Measurements from ENCODE around the gene SPESP1. TPM values are rescaled to one million over a fixed set of nuclear protein-coding genes. Genes with fewer than 3 reads are reported as not detected.
"Not testable (repeated sequence)": the region's sequence is repeated elsewhere in the genome, so short reads cannot be mapped to it uniquely, and the experiment has no call there.

Gene SPESP1
- polyA plus RNA-seq, 2 of the 4 experiments (the other 2 are of a cell fraction), result not detected

DNA sequence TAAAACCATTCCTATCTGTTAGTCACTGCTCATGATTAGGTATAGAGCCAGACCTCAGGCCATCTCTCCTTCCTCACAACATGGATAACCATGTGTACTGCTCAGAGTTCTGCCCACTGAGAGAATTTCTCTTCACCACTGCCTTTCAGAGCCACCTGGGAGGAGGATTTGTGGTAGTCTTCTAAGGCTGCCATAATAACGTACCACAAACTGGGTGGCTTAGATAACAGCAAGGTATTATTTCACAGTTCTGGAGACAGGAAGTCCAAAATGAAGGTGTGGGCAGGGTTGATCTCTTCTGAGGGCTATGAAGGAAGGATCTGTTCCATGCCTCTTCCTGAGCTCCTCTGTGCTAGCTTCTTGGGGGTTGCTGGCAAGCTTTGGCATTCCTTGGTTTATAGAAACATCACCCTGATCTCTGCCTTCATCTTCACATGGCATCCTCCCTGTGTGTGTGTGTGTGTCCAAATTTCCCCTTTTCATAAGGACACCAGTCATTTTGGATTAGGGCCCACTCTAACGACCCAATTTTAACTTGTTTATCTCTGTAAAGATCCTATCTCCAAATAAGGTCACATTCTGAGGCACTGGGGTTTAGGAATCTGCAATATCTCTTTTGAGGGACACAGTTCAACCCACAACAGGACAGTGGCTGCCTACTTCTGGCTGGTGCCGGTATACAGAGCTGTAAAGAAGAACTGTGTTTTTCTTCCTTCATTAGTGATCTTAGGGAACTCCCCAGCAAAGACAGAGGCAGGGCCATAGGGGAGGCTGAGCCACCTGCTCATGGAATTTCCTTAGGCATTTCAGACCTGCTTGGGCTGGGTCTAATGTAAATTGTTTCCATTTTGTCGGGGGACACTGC, 42.1 kb downstream of the SPESP1 start:
- H3K4me1 ChIP-seq, result no peaks in the 10 kb centered on the region
- no peak overlapping the region for H3K4me2 ChIP-seq
- peaks cover 32% of the 10 kb centered on the region for H3K9me3 ChIP-seq
- DNase-seq (ENCODE audit: low read depth in 1 of 2, low spot score in 1 of 2) (no peak), FAIRE-seq (no peak), ATAC-seq (peak in 1 of 2 experiments; percentile 39; a peak in 1 of 6 replicates)
- CTCF ChIA-PET, result interaction anchor here (1.2 to 1.3 kb wide), 2 partner anchors 38 to 59 kb away, joined by 3 to 5 read pairs; no protein-coding TSS in a partner anchor
- TF ChIP-seq, protein P1, sequence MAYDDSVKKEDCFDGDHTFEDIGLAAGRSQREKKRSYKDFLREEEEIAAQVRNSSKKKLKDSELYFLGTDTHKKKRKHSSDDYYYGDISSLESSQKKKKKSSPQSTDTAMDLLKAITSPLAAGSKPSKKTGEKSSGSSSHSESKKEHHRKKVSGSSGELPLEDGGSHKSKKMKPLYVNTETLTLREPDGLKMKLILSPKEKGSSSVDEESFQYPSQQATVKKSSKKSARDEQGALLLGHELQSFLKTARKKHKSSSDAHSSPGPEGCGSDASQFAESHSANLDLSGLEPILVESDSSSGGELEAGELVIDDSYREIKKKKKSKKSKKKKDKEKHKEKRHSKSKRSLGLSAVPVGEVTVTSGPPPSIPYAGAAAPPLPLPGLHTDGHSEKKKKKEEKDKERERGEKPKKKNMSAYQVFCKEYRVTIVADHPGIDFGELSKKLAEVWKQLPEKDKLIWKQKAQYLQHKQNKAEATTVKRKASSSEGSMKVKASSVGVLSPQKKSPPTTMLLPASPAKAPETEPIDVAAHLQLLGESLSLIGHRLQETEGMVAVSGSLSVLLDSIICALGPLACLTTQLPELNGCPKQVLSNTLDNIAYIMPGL (CRISPR knock-in tag; IDR thresholded peaks at IDR 0.05; ENCODE audit: borderline replicate concordance), result no peak
- TF ChIP-seq MAFK (IDR thresholded peaks at IDR 0.05; ENCODE audit: partially characterized antibody) (no peak), CHD2 (IDR thresholded peaks at IDR 0.05; ENCODE audit: low read length, partially characterized antibody) (no peak), CHD4 (IDR thresholded peaks at IDR 0.05; ENCODE audit: borderline replicate concordance) (no peak), PHF8 (IDR thresholded peaks at IDR 0.05; ENCODE audit: borderline replicate concordance, low read depth) (no peak), NR3C1 (IDR thresholded peaks at IDR 0.05) (no peak), ZNF302 (CRISPR knock-in tag; IDR thresholded peaks at IDR 0.05) (no peak)
- TF ChIP-seq, protein P2, sequence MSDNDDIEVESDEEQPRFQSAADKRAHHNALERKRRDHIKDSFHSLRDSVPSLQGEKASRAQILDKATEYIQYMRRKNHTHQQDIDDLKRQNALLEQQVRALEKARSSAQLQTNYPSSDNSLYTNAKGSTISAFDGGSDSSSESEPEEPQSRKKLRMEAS (IDR thresholded peaks at IDR 0.05), result no peak
- POLR2A ChIA-PET, result no interaction called here
- no peak overlapping the region for H3K27ac ChIP-seq
- H3K4me3 ChIP-seq, result no peak overlapping the region
- WGBS (ENCODE audit: missing lambda C conversion rate), result 16% methylated on average over 4 of the region's 4 CpGs

DNA sequence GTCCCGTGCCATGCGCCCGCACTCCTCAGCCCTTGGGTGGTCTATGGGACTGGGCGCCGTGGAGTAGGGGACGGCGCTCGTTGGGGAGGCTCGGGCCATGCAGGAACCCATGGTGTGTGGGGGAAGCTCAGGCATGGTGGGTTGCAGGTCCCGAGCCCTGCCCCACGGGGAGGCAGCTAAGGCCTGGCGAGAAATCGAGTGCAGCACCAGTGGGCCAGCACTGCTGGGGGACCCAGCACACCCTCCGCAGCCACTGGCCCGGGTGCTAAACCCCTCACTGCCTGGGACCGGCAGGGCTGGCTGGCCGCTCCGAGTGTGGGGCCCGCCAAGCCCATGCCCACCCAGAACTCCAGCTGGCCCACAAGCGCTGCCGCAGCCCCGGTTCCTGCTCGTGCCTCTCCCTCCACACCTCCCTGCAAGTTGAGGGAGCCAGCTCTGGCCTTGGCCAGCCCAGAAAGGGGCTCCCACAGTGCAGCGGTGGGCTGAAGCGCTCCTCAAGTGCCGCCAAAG, 45.4 kb downstream of the SPESP1 start:
- POLR2A ChIA-PET; FAIRE-seq; H3K4me1 ChIP-seq; DNase-seq (ENCODE audit: low read depth in 1 of 2, low spot score in 1 of 2); H3K9me3 ChIP-seq; H3K4me2 ChIP-seq; H3K4me3 ChIP-seq; H3K27ac ChIP-seq; ATAC-seq: not testable (repeated sequence)
- CTCF ChIA-PET, result interaction anchor here (1.2 to 2.1 kb wide), 3 partner anchors 10 to 100 kb away, joined by 3 to 5 read pairs (median 3); no protein-coding TSS in a partner anchor
- WGBS (ENCODE audit: missing lambda C conversion rate), result 64% methylated on average over 21 of the region's 26 CpGs

DNA sequence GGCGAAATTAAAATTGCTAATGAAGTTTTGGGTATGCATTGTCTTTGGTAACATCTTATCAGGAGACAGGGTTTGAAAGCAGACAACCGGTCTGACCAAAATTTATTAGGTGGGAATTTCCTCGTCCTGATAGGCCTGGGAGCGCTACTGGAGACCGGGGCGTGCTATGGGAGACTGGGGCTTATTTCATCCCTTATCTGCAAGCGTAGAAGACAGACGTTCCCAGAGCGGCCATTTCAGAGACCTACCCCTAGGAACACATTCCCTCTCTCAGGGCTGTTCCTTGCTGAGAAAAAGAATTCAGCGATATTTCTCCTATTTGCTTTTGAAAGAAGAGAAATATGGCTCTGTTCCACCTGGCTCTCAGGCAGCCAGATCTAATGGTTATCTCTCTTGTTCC, 47.1 kb downstream of the SPESP1 start:
- H3K4me2 ChIP-seq; DNase-seq (ENCODE audit: low read depth in 1 of 2, low spot score in 1 of 2); H3K4me3 ChIP-seq; ATAC-seq; H3K4me1 ChIP-seq; FAIRE-seq; H3K27ac ChIP-seq; H3K9me3 ChIP-seq; POLR2A ChIA-PET; CTCF ChIA-PET: not testable (repeated sequence)
- 32% methylated on average over 10 of the region's 10 CpGs for WGBS (ENCODE audit: missing lambda C conversion rate)

DNA sequence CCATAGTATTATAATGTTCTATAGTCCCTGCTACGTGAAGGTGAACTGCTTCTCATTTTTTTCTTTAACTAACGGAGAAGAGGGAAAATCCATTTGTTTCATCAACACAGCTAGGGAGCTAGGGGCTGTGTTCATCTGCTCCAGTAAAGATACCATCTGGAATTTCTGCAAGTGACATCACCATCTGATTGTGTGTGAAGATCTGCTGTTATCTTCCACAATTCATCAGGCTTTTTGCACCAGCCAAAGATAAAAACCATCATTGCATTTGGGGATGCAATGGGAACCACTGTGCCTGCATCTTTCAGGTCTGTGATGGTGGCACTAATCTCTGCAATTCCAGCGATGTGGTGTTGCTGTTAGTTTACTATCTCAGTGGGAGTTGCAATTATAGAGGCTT, 48.7 kb downstream of the SPESP1 start:
- H3K9me3 ChIP-seq, result peaks cover 7% of the 10 kb centered on the region; the same call in 1 of the 3 replicates
- TF ChIP-seq RCOR1 (IDR thresholded peaks at IDR 0.05; ENCODE audit: low read depth, low read length), result no peak
- TF ChIP-seq RNF2 (IDR thresholded peaks at IDR 0.05; ENCODE audit: borderline replicate concordance, low read depth), result no peak
- TF ChIP-seq, protein P3, sequence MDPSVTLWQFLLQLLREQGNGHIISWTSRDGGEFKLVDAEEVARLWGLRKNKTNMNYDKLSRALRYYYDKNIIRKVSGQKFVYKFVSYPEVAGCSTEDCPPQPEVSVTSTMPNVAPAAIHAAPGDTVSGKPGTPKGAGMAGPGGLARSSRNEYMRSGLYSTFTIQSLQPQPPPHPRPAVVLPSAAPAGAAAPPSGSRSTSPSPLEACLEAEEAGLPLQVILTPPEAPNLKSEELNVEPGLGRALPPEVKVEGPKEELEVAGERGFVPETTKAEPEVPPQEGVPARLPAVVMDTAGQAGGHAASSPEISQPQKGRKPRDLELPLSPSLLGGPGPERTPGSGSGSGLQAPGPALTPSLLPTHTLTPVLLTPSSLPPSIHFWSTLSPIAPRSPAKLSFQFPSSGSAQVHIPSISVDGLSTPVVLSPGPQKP (IDR thresholded peaks at IDR 0.05; ENCODE audit: low read depth, low read length), result no peak
- no peak for TF ChIP-seq POLR2AphosphoS2 (conservative IDR thresholded peaks at IDR 0.05; ENCODE audit: low read length)
- TF ChIP-seq EHMT2 (IDR thresholded peaks at IDR 0.05; ENCODE audit: low read depth), result no peak
- no peak for TF ChIP-seq ESRRA (IDR thresholded peaks at IDR 0.05; ENCODE audit: borderline replicate concordance, low read length)
- TF ChIP-seq, protein P4, sequence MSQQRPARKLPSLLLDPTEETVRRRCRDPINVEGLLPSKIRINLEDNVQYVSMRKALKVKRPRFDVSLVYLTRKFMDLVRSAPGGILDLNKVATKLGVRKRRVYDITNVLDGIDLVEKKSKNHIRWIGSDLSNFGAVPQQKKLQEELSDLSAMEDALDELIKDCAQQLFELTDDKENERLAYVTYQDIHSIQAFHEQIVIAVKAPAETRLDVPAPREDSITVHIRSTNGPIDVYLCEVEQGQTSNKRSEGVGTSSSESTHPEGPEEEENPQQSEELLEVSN (IDR thresholded peaks at IDR 0.05; ENCODE audit: borderline replicate concordance, low read depth), result no peak
- WGBS (ENCODE audit: missing lambda C conversion rate), result 0% methylated on average over 3 of the region's 3 CpGs
- no peak for FAIRE-seq
- ChIA-PET POLR2A (no interaction called here), CTCF (interaction anchor here (1.3 kb wide), 1 partner anchor 57 kb away, joined by 3 read pairs; no protein-coding TSS in a partner anchor)
- no peak for ATAC-seq
- no peak overlapping the region for H3K27ac ChIP-seq
- no peaks in the 10 kb centered on the region for H3K4me1 ChIP-seq
- H3K4me2 ChIP-seq, result no peak overlapping the region
- no peak for DNase-seq (ENCODE audit: low read depth in 1 of 2, low spot score in 1 of 2)
- H3K4me3 ChIP-seq, result no peak overlapping the region

Data from A549 (cell line).